H1 (cell line): ENCODE data around the gene ADD2. TPM values are rescaled to one million over a fixed set of nuclear protein-coding genes. Genes with fewer than 3 reads are reported as not detected.

Source experiments
- CTCF ChIA-PET: fragments of 300-600 bp; sonication (Branson Sonifier 250); formaldehyde crosslinking; loops from one replicate; lab custom pipeline; 2021; ENCODE audit not compliant: partially characterized antibody; lab: Charles Lee
- POLR2A ChIA-PET: fragments of 300-600 bp; sonication (Branson Sonifier 250); formaldehyde crosslinking; loops from one replicate; lab custom pipeline; 2021; ENCODE audit warnings: inconsistent platforms; ENCODE audit not compliant: partially characterized antibody; lab: Charles Lee
- DNase-seq, 2 experiments: peaks; one replicate each; pipeline versions ENCODE4 v3.0.0 to v3.0.0-alpha.2; 2010 to 2022; ENCODE audit warnings: low spot score in 2 of 2, low read depth in 1 of 2, mixed read lengths in 1 of 2
- FAIRE-seq: peaks from 2 replicates; lab custom pipeline; 2011; peaks lifted over from hg19 to GRCh38; lab: Jason Lieb, UNC
- H2AFZ ChIP-seq: 2 replicates; pipeline ENCODE4 v1.8.1; 2012; ENCODE audit warnings: low read length, inconsistent platforms
- H2AK5ac ChIP-seq: 2 replicates; pipeline ENCODE4 v1.6.1; 2013; ENCODE audit warnings: low read depth, low read length
- H2BK120ac ChIP-seq: replicated peaks from 2 replicates; pipeline ENCODE3; 2013; ENCODE audit warnings: low read depth, low read length, inconsistent platforms
- H2BK12ac ChIP-seq: 2 replicates; pipeline ENCODE4 v1.6.1; 2013; ENCODE audit warnings: low read depth, low read length
- H2BK15ac ChIP-seq: 2 replicates; pipeline ENCODE4 v1.6.1; 2013; ENCODE audit warnings: low read length
- H2BK20ac ChIP-seq: 2 replicates; pipeline ENCODE4 v1.6.1; 2013; ENCODE audit warnings: low read length
- H2BK5ac ChIP-seq: 2 replicates; pipeline ENCODE4 v1.6.1; 2013; ENCODE audit warnings: low read depth, low read length
- H3K14ac ChIP-seq: 2 replicates; pipeline ENCODE4 v1.6.1; 2013; ENCODE audit warnings: inconsistent platforms; ENCODE audit not compliant: insufficient read length
- H3K18ac ChIP-seq: 2 replicates; pipeline ENCODE4 v1.6.1; 2013; ENCODE audit warnings: low read length; ENCODE audit errors: extremely low read depth
- H3K23ac ChIP-seq: 2 replicates; pipeline ENCODE4 v1.6.1; 2013; ENCODE audit warnings: inconsistent platforms; ENCODE audit not compliant: insufficient read length
- H3K23me2 ChIP-seq: 2 replicates; pipeline ENCODE4 v1.6.1; 2013; ENCODE audit warnings: low read depth, low read length
- H3K27ac ChIP-seq: 2 replicates; pipeline ENCODE4 v1.6.1; 2011; ENCODE audit warnings: low read depth, low read length, inconsistent platforms
- H3K27me3 ChIP-seq, 4 experiments: replicated peaks in 1 of 4; 1 replicate in 1 of 4; 2 replicates in 3 of 4; pipeline versions ENCODE4 v1.6.1 to v1.8.1; 2011 to 2013; ENCODE audit warnings: low read length in 3 of 4, mild to moderate bottlenecking in 3 of 4, inconsistent platforms in 2 of 4, mixed read lengths in 2 of 4, moderate library complexity in 1 of 4; ENCODE audit not compliant: control insufficient read depth in 3 of 4, insufficient read depth in 3 of 4; ENCODE audit errors: extremely low read depth in 1 of 4
- H3K36me3 ChIP-seq, 4 experiments: 2 replicates each; pipeline versions ENCODE4 v1.6.1 to v1.8.1; 2011 to 2013; ENCODE audit warnings: mild to moderate bottlenecking in 4 of 4, low read length in 3 of 4, moderate library complexity in 2 of 4, control low read depth in 1 of 4, inconsistent platforms in 1 of 4; ENCODE audit not compliant: insufficient read depth in 4 of 4, control insufficient read depth in 2 of 4
- H3K4ac ChIP-seq: replicated peaks from 2 replicates; pipeline ENCODE3; 2013; ENCODE audit warnings: low read length, low read depth, mixed read lengths, inconsistent platforms; ENCODE audit not compliant: insufficient read length
- H3K4me1 ChIP-seq, 4 experiments: replicated peaks in 1 of 4; 1 replicate in 1 of 4; 2 replicates in 3 of 4; pipeline versions ENCODE4 v1.6.1 to v1.8.1; 2011 to 2013; ENCODE audit warnings: low read length in 3 of 4, inconsistent platforms in 2 of 4, mixed read lengths in 1 of 4; ENCODE audit not compliant: insufficient read depth in 4 of 4, control insufficient read depth in 3 of 4
- H3K4me2 ChIP-seq, 2 experiments: 2 replicates each; pipeline versions ENCODE4 v1.6.1 to v1.8.1; 2011 to 2013; ENCODE audit warnings: low read depth in 2 of 2, low read length in 2 of 2, control low read depth in 1 of 2, inconsistent platforms in 1 of 2, mild to moderate bottlenecking in 1 of 2; ENCODE audit not compliant: insufficient read depth in 1 of 2
- H3K4me3 ChIP-seq, 4 experiments: fragments of 200-600, 300-600 bp in 1 of 4; sonication (generic), shearing (Covaris generic), sonication (Bioruptor Twin) in 1 of 4; 2 replicates each; pipeline versions ENCODE4 v1.5.1 to v1.8.1; 2011 to 2016; ENCODE audit warnings: low read length in 4 of 4, low read depth in 3 of 4, control low read depth in 2 of 4, inconsistent platforms in 2 of 4, mild to moderate bottlenecking in 2 of 4, mixed read lengths in 1 of 4, moderate library complexity in 1 of 4; ENCODE audit not compliant: insufficient read depth in 2 of 4; ENCODE audit errors: extremely low read depth in 1 of 4
- H3K56ac ChIP-seq: replicated peaks from 2 replicates; pipeline ENCODE3; 2013; ENCODE audit warnings: low read depth, mild to moderate bottlenecking, mixed read lengths, low read length, inconsistent platforms; ENCODE audit not compliant: insufficient read length
- H3K79me1 ChIP-seq: 2 replicates; pipeline ENCODE4 v1.6.1; 2013; ENCODE audit warnings: low read depth, low read length, control low read depth
- H3K79me2 ChIP-seq, 2 experiments: 2 replicates each; pipeline versions ENCODE4 v1.6.1 to v1.8.1; 2012 to 2013; ENCODE audit warnings: low read length in 2 of 2, mild to moderate bottlenecking in 2 of 2, inconsistent platforms in 1 of 2; ENCODE audit not compliant: insufficient read depth in 2 of 2, control insufficient read depth in 1 of 2
- H3K9ac ChIP-seq, 4 experiments: replicated peaks in 1 of 4; 1 replicate in 1 of 4; 2 replicates in 3 of 4; pipeline versions ENCODE4 v1.6.1 to v1.8.1; 2011 to 2013; ENCODE audit warnings: low read depth in 3 of 4, low read length in 3 of 4, control low read depth in 2 of 4, mild to moderate bottlenecking in 2 of 4, moderate library complexity in 2 of 4, inconsistent platforms in 1 of 4; ENCODE audit errors: extremely low read depth in 1 of 4
- H3K9me3 ChIP-seq, 2 experiments: 2 replicates each; pipeline versions ENCODE4 v1.6.1 to v1.8.1; 2012 to 2013; ENCODE audit warnings: mild to moderate bottlenecking in 2 of 2, moderate library complexity in 2 of 2, control low read depth in 1 of 2, inconsistent platforms in 1 of 2, low read depth in 1 of 2, low read length in 1 of 2, mixed read lengths in 1 of 2; ENCODE audit not compliant: insufficient read depth in 2 of 2
- H4K20me1 ChIP-seq, 2 experiments: replicated peaks in 1 of 2; 2 replicates each; pipeline versions ENCODE3 to v1.8.1; 2011 to 2013; ENCODE audit warnings: inconsistent platforms in 2 of 2, low read length in 2 of 2, mild to moderate bottlenecking in 1 of 2; ENCODE audit not compliant: insufficient read depth in 2 of 2, control insufficient read depth in 1 of 2
- H4K5ac ChIP-seq: 2 replicates; pipeline ENCODE4 v1.6.1; 2013; ENCODE audit warnings: low read length, low read depth, mixed read lengths, inconsistent platforms; ENCODE audit not compliant: insufficient read length
- H4K8ac ChIP-seq: 2 replicates; pipeline ENCODE4 v1.8.0; 2013; ENCODE audit warnings: mild to moderate bottlenecking, moderate library complexity, low read length, inconsistent platforms; ENCODE audit not compliant: insufficient read depth; ENCODE audit errors: extremely low read depth
- H4K91ac ChIP-seq: replicated peaks from 2 replicates; pipeline ENCODE3; 2013; ENCODE audit warnings: low read length, mixed read lengths, inconsistent platforms; ENCODE audit not compliant: insufficient read length
- ASH2L ChIP-seq: fragments of 200-600, 300-600 bp; sonication (generic); IDR thresholded peaks from one replicate; pipeline ENCODE4 v1.7.1; 2017; ENCODE audit warnings: low read length
- ATF3 ChIP-seq: IDR thresholded peaks from 2 replicates; pipeline ENCODE4 v1.6.1; 2011; ENCODE audit warnings: low read depth, mild to moderate bottlenecking, low read length; ENCODE audit not compliant: insufficient read depth
- BRCA1 ChIP-seq: IDR thresholded peaks from 2 replicates; pipeline ENCODE4 v1.6.1; 2012; ENCODE audit warnings: low read depth, low read length, improper control_type of control experiment
- CHD2 ChIP-seq: IDR thresholded peaks from 2 replicates; pipeline ENCODE4 v1.6.1; 2012; ENCODE audit warnings: low read length, improper control_type of control experiment
- CTBP2 ChIP-seq: IDR thresholded peaks from 2 replicates; pipeline ENCODE4 v1.7.0; 2011; ENCODE audit warnings: borderline replicate concordance, mild to moderate bottlenecking, moderate library complexity, mixed read lengths, low read length; ENCODE audit not compliant: insufficient read depth, insufficient read length
- EP300 ChIP-seq, 2 experiments: IDR thresholded peaks; 1 replicate in 1 of 2; 2 replicates in 1 of 2; pipeline ENCODE4 v1.6.1; 2011 to 2012; ENCODE audit warnings: low read depth in 2 of 2, low read length in 2 of 2, mild to moderate bottlenecking in 2 of 2, borderline replicate concordance in 1 of 2, inconsistent platforms in 1 of 2, moderate library complexity in 1 of 2
- HDAC2 ChIP-seq, 2 experiments: fragments of 300-600 bp in 1 of 2; sonication (generic) in 1 of 2; IDR thresholded peaks; 2 replicates each; pipeline ENCODE4 v1.6.1; 2011 to 2012; ENCODE audit warnings: low read depth in 2 of 2, low read length in 2 of 2, mild to moderate bottlenecking in 2 of 2, moderate library complexity in 2 of 2, borderline replicate concordance in 1 of 2, inconsistent platforms in 1 of 2
- NANOG ChIP-seq: IDR thresholded peaks from 2 replicates; pipeline ENCODE4 v1.6.1; 2011; ENCODE audit warnings: low read length, low read depth, mild to moderate bottlenecking, inconsistent platforms; ENCODE audit not compliant: insufficient read depth, poor library complexity, severe bottlenecking
- RFX5 ChIP-seq: IDR thresholded peaks from 2 replicates; pipeline ENCODE4 v1.6.1; 2011; ENCODE audit warnings: low read depth, low read length, improper control_type of control experiment, borderline replicate concordance
- RNF2 ChIP-seq: fragments of 200-900, 300-1000 bp; sonication (generic); IDR thresholded peaks from 2 replicates; pipeline ENCODE4 v1.7.1; 2016; ENCODE audit warnings: borderline replicate concordance, low read depth, mild to moderate bottlenecking, antibody characterized with exemption, low read length; ENCODE audit not compliant: poor library complexity, severe bottlenecking; ENCODE audit errors: missing control alignments
- SIRT6 ChIP-seq: IDR thresholded peaks from one replicate; pipeline ENCODE4 v1.7.1; 2012; ENCODE audit warnings: low read length, inconsistent platforms
- WGBS, 2 experiments: shearing (Covaris generic) in 1 of 2; methylation state at CpG; one replicate each; pipeline versions ENCODE4 v1.1.6 to v1.1.7; 2013 to 2015; ENCODE audit warnings: low lambda C conversion rate in 2 of 2, mixed read lengths in 2 of 2, inconsistent platforms in 1 of 2, low coverage in 1 of 2, missing lambda C conversion rate in 1 of 2; ENCODE audit not compliant: insufficient replicate concordance in 2 of 2, insufficient coverage in 1 of 2, insufficient read length in 1 of 2; ENCODE audit errors: extremely low coverage in 1 of 2, missing lambda C conversion rate in 1 of 2; 5-methylcytosine and 5-hydroxymethylcytosine counted together
- polyA plus RNA-seq, 7 experiments: library from polyadenylated mRNA; depleted of rRNA in 3 of 7; stranded (reverse) in 5 of 7; unstranded in 2 of 7; fragments of >200 nt in 5 of 7; fragments of 200-250 nt in 2 of 7; gene quantifications; 1 replicate in 5 of 7; 2 replicates in 1 of 7; 4 replicates in 1 of 7; pipeline versions ENCODE4 v1.2.1 to v1.2.3, GENCODE V29; 2011 to 2013; ENCODE audit warnings: missing spikeins in 2 of 7, mixed read lengths in 2 of 7
- total RNA-seq: library from RNA; stranded (reverse); fragmentation: NEBNext Ultra II Directional; extraction: Animal tissue kit (Norgen Biotek cat#: 25700); gene quantifications from 2 replicates; pipeline ENCODE4 v1.2.1, GENCODE V29; 2021

ADD2 gene
- total and polyA plus RNA-seq, 2 of the 8 experiments (the other 6 are each of a cell fraction or from before 2014, with no cell fraction given) = 58.5 to 170 TPM

- POLR2A ChIA-PET = interaction anchor here (1.5 kb wide), 2 partner anchors 19 to 43 kb away, joined by 3 to 5 read pairs; partner anchors contain the start of gene ADD2
- Histone ChIP-seq H2BK5ac (no peak overlapping the region), H4K20me1 (peaks cover 9 to 21% of the 10 kb centered on the region in 2 experiments), H3K18ac (no peak overlapping the region), H2BK20ac (no peak overlapping the region), H3K27ac (no peak overlapping the region), H4K5ac (no peak overlapping the region), H3K4me3 (no peak overlapping the region), H3K4me2 (no peak overlapping the region), H2AK5ac (no peak overlapping the region), H3K14ac (no peak overlapping the region), H3K23me2 (no peaks in the 10 kb centered on the region), H3K23ac (no peak overlapping the region), H2AFZ (no peak overlapping the region), H3K4ac (no peak overlapping the region), H3K56ac (no peak overlapping the region), H3K9me3 (no peaks in the 10 kb centered on the region), H4K8ac (no peak overlapping the region), H3K79me1 (peaks cover 20% of the 10 kb centered on the region; the same call in 1 of the 2 replicates), H2BK15ac (no peak overlapping the region), H2BK120ac (no peak overlapping the region), H3K27me3 (no peaks in the 10 kb centered on the region), H3K36me3 (no peaks in the 10 kb centered on the region), H4K91ac (no peak overlapping the region), H3K4me1 (peaks cover 11 to 38% (median 25%) of the 10 kb centered on the region in 4 experiments), H2BK12ac (no peak overlapping the region), H3K79me2 (peaks cover 14 to 95% of the 10 kb centered on the region in 2 experiments), H3K9ac (no peak overlapping the region)
- WGBS, 2 experiments = 100% methylated on average over 3 of the region's 3 CpGs; no CpG with 5 or more reads in 1 of the 2 experiments
- CTCF ChIA-PET = interaction anchor here (0.8 to 1.3 kb wide), 2 partner anchors 11 to 36 kb away, joined by 3 to 4 read pairs; no protein-coding TSS in a partner anchor
- FAIRE-seq (no peak), DNase-seq (no peak)
- TF ChIP-seq CTBP2 (no peak), RNF2 (no peak), EP300 (IDR thresholded peaks at IDR 0.05; ENCODE audit: borderline replicate concordance in 1 of 2, low read depth in 2 of 2, low read length in 2 of 2) (no peak), ATF3 (no peak), HDAC2 (IDR thresholded peaks at IDR 0.05; ENCODE audit: borderline replicate concordance in 1 of 2, low read depth in 2 of 2, low read length in 2 of 2) (no peak), CHD2 (no peak), BRCA1 (no peak), RFX5 (no peak), NANOG (no peak), ASH2L (no peak), SIRT6 (no peak)
Measured at GRCh38 chr2:70725505-70725904, 42.5 kb downstream of the ADD2 start.
